IMR-90 (cell line): Measurements from ENCODE around the gene IFIT3.

Source experiments
- CHD1 ChIP-seq: IDR thresholded peaks from 2 replicates; pipeline ENCODE4 v1.6.1; 2012; ENCODE audit warnings: low read depth, low read length, improper control_type of control experiment
- CTCF ChIP-seq: conservative IDR thresholded peaks from 2 replicates; pipeline ENCODE4 v1.5.1; 2012; ENCODE audit warnings: mild to moderate bottlenecking, low read depth, low read length, improper control_type of control experiment
- MAFK ChIP-seq: IDR thresholded peaks from 2 replicates; pipeline ENCODE4 v1.6.1; 2012; ENCODE audit warnings: low read depth, low read length, improper control_type of control experiment
- MAZ ChIP-seq: IDR thresholded peaks from 2 replicates; pipeline ENCODE4 v1.6.1; 2012; ENCODE audit warnings: low read depth, mild to moderate bottlenecking, low read length, improper control_type of control experiment, moderate library complexity, borderline replicate concordance
- MXI1 ChIP-seq: IDR thresholded peaks from 2 replicates; pipeline ENCODE4 v1.6.1; 2012; ENCODE audit warnings: low read depth, mild to moderate bottlenecking, low read length, moderate library complexity, borderline replicate concordance
- POLR2A ChIP-seq: IDR thresholded peaks from 2 replicates; pipeline ENCODE4 v1.6.1; 2012; ENCODE audit warnings: mild to moderate bottlenecking, low read depth, low read length
- RAD21 ChIP-seq: IDR thresholded peaks from 2 replicates; pipeline ENCODE4 v1.6.1; 2012; ENCODE audit warnings: low read length, improper control_type of control experiment
- RFX5 ChIP-seq: IDR thresholded peaks from 2 replicates; pipeline ENCODE4 v1.8.0; 2012; ENCODE audit warnings: low read depth, mild to moderate bottlenecking, low read length, moderate library complexity
- USF2 ChIP-seq: fragments of 150-350 bp; IDR thresholded peaks from 2 replicates; pipeline ENCODE4 v1.6.1; 2017; ENCODE audit warnings: mild to moderate bottlenecking, antibody characterized with exemption, low read length, low read depth

GRCh38 chr10:89368129-89368528 lies 40.3 kb downstream of the IFIT3 start:
- no peak for TF ChIP-seq USF2
- TF ChIP-seq CTCF: no peak
- no peak for TF ChIP-seq RAD21
- no peak for TF ChIP-seq RFX5
- TF ChIP-seq MAZ: no peak
- no peak for TF ChIP-seq MAFK
- TF ChIP-seq CHD1: no peak
- no peak for TF ChIP-seq MXI1
- no peak for TF ChIP-seq POLR2A
